ENCODE results near the gene TEX53.
A peak's percentile ranks its signal among the peaks of the same experiment; 100 is the strongest.

Gene TEX53

DNA sequence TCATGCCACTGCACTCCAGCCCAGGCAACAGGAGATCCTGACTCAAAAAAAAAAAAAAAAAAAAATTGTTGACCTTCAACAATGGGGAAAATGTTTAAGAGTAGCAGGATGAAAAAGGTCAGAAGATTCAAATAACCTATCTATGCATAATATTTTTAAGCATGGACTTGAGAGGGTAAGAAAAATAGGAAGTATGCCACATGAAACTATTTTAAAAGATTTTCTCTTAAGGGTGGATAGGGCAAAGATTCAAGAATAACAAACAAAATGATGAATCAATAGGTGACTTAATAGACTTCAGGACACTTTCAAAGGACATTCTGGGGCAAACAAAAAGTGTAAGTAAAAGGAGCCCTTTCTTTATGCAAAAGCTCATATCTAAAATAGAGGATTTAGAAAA is 21.2 kb upstream of the TEX53 start:
- no peak for DNase-seq (ENCODE audit: low read depth)

DNA sequence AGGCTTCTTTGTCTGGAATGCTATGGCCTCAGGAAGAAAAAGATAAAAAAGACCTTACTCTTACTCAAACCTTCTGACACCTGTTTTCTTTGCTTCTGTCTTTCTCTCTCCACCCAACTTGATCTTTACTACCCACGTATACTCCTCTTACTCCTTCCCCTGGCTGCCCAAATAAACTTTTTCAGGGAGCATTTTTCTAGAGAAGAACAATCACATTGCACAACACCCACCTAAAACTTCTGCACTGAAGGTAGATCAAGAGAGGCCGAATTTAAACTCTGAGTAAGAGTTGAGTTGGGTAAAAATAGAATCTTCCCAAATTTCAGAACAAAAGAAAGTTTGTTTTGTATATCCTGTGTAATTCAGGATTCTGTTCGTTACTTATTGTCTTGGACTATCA is 20.5 kb upstream of the TEX53 start:
- DNase-seq (ENCODE audit: low read depth): no peak

GRCh38 chr9:114677418-114677817 is 19.8 kb upstream of the TEX53 start:
- DNase-seq (ENCODE audit: low read depth): peak; percentile 99

GRCh38 chr9:114676901-114677300 is 19.3 kb upstream of the TEX53 start:
- DNase-seq (ENCODE audit: low read depth): no peak

- peak; percentile 52 for DNase-seq (ENCODE audit: low read depth)
Observed at GRCh38 chr9:114674798-114675540, 17.4 kb upstream of the TEX53 start.

DNA sequence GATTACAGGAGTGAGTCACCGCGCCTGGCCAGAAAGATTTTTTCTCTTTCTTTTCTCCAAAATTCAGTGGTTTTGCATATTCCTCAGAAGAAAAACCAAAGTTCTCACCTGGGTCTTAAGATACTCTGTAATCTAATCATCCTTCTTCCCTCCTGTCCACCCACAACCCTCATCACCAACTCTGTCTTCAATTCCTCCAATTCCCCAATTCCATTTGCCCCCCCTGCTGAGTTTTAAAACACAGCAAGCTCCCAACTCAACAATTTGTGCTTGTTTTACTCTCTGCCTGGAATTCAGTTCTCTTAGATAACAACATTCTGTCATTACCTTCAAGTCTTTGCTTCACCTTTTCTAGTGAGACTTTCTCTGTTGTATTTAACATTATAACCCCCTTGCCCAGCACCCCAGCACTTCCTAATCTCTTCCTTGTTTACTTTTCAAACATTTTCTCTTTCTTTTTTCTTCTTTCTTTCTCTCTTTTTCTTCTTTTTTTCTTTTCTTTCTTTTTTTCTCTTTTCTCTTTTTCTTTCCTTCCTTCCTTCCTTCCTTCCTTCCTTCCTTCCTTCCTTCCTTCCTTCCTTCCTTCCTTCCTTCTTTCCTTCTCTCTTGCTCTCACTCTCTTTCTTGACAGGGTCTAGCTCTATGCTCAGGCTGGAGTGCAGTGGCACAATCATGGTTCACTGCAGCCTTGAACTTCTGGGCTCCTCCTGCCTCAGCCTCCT is 16.6 kb upstream of the TEX53 start:
- no peak for DNase-seq (ENCODE audit: low read depth)

DNA sequence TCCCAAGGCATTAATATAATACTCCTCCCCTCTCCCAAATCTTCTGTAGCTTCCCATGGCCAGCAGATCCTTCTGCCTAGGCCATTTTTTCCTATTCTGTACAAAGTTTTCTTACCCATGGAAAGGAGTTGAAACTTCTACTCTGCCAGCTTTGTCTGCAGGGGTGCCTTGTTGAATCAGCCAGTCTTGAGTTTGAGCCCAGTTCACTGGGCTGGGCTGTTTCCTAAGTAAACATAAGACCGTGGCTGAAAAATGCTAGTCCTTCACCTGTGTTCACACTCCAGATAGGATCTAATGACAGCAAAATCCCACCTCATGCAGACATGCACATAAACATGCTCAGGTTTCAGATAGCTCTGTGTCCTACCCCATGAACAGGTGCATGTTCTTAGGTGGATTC is 14.0 kb upstream of the TEX53 start:
- no peak for DNase-seq (ENCODE audit: low read depth)

- DNase-seq (ENCODE audit: low read depth): no peak
Observed at GRCh38 chr9:114669961-114670360, 12.4 kb upstream of the TEX53 start.

DNA sequence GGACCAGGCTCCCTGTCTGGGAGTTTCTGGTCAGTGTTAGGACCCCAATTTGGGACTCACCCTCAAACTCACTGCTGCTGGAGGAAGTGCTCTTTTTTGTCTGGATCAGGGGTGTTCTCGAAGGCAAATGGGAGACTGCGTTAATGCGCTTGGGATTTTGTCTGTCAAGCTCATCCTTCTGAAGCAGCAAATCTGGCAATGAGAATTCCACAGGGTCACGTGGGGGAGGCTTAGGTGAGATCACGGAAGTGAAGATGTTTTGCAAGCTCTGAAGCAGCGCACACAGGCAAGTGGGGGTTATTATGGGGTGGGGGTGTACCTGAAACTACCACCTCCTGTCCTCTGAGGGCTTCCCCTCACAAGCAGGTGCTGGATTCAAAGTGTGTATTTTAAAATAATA is 10.5 kb upstream of the TEX53 start:
- peak; percentile 25 for DNase-seq (ENCODE audit: low read depth)

GRCh38 chr9:114666851-114667250 is 9.2 kb upstream of the TEX53 start:
- DNase-seq (ENCODE audit: low read depth): no peak

DNA sequence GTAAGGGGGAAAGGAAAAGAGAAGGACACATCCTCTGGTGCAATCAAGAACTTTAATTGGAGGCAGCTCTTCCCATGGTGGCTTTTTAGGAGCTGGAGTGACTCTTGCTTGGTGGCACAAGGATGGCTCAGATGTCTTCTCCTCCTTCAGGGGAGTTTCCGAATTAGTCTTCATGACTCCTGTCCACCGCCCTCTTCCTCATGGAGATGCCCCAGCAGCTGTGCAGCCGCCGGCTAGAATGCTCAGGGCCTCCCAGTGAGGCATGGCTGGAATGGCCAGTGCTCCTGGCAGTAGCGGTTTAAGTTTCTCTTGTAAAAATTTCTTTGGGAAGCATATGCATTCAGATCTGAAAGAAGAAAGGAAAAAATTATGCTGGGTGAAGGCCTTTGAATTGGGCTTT is 8.8 kb upstream of the TEX53 start:
- no peak for DNase-seq (ENCODE audit: low read depth)

DNA sequence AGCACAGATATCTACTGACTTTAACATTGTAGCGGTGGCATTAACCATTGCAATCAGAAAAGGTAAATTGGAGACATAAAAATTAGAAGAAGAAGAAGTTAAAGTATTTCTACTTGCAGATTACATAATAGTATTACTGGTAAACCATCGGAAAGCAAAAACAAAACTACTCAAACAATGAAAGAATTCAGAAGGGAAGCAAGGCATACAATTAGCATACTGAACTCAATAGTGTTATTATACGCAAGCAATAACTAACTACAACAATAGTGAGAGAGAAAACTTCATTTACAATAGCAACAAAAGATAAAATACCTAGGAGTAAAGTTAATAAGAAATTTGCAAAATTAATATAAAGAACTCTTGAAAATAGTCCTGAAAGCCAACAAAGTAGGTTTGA is 6.6 kb upstream of the TEX53 start:
- no peak for DNase-seq (ENCODE audit: low read depth)

GRCh38 chr9:114662081-114662989 is 4.7 kb upstream of the TEX53 start:
- peak; percentile 11 for DNase-seq (ENCODE audit: low read depth)

- DNase-seq (ENCODE audit: low read depth): no peak
Observed at GRCh38 chr9:114656301-114656700, 1.3 kb downstream of the TEX53 start.

DNA sequence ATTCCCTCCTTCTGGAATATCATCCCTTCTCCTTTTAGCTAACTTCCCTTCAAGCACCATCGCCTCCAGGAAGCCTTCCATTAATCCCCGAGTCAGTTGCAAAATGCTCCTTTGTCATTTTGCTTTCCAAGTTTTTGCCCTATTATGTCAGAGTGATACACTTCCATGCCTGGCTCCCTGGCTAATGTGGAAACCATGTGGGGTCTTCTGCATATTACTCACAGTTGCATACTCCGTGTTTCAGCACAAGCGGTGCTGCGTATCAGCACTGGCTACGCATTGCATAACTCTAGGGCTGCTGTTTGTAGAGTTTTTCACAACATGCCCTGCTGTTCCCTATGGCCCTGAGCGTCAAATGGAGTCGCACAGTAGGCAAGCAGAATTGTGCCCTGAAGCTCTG is 1.9 kb downstream of the TEX53 start:
- peak; percentile 96 for DNase-seq (ENCODE audit: low read depth)

- peak; percentile 70 for DNase-seq (ENCODE audit: low read depth)
Observed at GRCh38 chr9:114653556-114654159, 3.9 kb downstream of the TEX53 start.

- peak; percentile 54 for DNase-seq (ENCODE audit: low read depth)
Observed at GRCh38 chr9:114652776-114653555, 4.6 kb downstream of the TEX53 start.

DNA sequence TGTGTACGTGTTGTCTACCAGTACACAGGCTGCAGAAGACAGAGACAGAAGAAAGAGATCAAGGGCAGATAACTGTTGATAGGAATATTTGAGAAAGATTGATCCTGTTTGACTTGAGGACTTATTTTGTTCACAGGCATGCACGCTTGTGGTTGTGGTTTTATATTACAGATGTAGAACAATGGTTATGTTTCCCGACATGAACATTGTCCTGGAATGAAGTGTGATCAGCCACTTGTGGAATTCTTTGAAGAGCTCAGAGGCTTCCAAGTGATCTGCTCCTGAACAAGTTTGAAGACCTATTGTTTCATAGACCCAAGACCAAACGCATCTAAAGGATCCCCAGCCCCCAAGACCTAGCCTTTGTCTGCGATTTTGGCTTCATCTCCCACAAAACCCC is 13.7 kb downstream of the TEX53 start:
- DNase-seq (ENCODE audit: low read depth): no peak

- no peak for DNase-seq (ENCODE audit: low read depth)
Observed at GRCh38 chr9:114643001-114643400, 14.6 kb downstream of the TEX53 start.

DNA sequence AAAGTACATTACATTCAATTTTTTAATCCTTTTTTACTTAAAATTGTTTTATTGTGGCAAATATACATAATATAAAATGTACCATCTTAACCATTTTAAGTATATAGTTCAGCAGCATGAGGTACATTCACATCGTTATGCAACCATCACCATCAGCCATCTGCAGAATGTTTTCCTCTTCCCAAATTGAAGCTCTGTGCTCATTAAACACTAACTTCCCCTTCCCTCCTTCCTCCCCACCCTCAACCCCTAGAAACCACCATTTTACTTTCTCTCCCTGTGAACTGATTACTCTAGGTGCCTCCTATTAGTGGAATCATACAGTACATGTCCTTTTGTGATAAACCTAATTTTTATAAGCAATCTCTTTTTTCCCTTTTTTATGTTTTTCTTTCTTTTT is 15.6 kb downstream of the TEX53 start:
- no peak for DNase-seq (ENCODE audit: low read depth)

GRCh38 chr9:114638404-114638803 is 19.2 kb downstream of the TEX53 start:
- no peak for DNase-seq (ENCODE audit: low read depth)

Measured in amniotic epithelial cell (primary cell).